ENCODE measurements around the gene EXTL2.
"Not testable (repeated sequence)": the region's sequence is repeated elsewhere in the genome, so short reads cannot be mapped to it uniquely, and the experiment has no call there.

The EXTL2 gene

DNA sequence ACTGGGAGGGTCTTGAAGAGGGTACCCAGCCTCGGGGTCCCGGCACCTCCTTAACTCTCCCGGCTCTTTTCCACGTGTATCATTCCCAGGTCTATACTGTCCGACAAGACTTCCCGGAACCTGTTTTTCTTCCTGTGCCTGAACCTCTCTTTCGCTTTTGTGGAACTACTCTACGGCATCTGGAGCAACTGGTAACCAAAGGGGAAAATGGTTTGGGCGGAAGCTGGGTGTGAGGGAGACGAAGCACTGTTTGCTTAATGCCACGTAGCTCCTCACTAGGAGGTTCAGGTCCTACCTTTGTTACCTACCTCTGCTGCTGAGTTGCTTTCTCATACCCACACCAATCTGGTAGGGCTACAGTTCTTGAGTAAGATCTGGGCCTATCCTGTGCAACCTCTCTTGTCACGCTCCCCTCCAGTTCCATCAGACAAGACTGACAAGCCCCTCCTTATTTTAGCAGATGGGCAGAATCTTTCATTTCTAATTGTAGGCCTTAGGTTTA, 1.9 kb upstream of the EXTL2 start:
- DNase-seq = peak; percentile 28

DNA sequence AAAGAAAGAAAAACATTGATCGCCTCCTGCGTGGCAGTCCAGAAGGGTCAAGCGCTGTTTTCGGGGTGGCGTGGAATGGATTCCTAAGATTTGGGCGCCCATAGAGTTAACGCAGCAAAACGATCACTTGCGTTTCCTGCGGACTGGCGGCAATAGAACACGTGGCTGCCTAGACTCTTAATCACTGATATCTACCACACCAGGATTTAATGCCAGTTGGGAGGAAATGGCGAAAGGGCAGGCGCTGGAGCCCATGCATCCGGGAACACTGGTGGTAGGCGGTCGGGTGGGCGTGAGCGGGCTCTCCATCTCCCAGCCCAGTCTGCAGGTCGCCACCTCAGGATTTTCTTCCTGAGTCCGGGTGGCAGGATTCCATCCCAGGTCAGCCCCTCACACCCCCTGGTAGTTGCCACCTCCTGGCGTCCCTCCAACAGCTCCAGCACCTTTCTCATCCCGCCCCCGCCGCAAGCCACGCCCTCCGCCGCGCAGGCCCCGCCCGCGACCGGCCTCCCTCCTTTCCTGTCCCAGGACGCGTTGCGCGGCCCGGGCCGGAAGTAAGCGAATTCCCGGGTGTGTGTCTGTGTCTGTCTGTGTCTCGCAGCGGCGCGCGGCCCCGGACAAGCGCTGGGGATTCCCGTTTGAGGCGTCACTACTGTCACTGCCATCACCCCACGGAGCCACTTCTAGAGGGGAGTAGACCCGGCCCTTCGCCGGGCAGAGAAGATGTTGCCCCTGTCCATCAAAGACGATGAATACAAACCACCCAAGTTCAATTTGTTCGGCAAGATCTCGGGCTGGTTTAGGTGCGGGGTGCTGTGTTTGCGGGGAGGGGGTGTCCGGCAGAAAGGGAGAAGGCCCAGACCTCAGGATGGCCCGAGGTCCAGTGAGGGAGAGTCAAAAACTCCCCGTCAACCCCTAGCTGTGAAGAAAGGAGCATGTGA, 1.2 kb upstream of the EXTL2 start, which contains the start of gene SLC30A7:
SLC30A7 (plus strand) TSS at position 551 of the 941 bp plus-strand sequence; CDS start at position 724, 173 bp downstream.
- peak; percentile 97 for DNase-seq

GRCh38 chr1:100893718-100894117, 924 bp downstream of the EXTL2 start:
- DNase-seq = no peak

DNA sequence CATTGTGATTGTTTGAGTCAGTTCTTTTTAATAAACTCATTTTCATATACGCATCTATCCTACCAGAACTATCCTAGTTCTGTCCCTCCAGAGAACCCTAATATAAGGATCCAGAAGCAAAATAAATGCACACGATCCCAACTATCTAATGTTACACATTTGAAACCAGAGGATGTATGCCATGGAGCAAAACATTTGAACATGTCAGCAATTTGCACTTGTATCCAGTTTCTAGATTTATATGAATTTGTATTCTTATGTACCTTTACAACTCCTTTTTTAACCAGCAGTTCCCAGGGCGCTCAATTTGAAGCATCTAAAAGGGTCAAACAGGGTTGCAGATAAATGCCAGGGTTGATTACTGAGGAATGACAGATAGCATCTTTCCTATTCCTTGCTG, 2.1 kb downstream of the EXTL2 start:
- DNase-seq = no peak

GRCh38 chr1:100891380-100891779, 3.3 kb downstream of the EXTL2 start:
- DNase-seq = no peak

GRCh38 chr1:100889869-100890482, 4.7 kb downstream of the EXTL2 start:
- not testable (repeated sequence) for DNase-seq

DNA sequence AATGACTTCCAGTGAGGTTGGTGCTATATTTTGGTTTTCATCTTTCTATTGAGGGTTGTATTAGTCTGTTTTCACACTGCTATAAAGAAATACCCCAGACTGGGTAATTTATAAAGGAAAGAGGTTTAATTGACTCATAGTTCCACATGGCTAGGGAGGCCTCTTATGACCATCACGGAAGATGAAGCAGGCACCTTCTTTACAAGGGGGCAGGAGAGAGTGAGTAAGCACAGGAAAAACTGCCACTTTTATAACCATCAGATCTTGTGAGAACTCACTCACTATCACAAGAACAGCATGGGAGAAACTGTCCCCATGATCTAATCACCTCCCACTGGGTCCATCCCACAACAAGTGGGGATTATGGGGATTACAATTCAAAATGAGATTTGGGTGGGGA, 5.6 kb downstream of the EXTL2 start:
- not testable (repeated sequence) for DNase-seq

GRCh38 chr1:100883963-100884362, 10.7 kb downstream of the EXTL2 start:
- no peak for DNase-seq

GRCh38 chr1:100882698-100883097, 11.9 kb downstream of the EXTL2 start:
- DNase-seq = no peak

DNA sequence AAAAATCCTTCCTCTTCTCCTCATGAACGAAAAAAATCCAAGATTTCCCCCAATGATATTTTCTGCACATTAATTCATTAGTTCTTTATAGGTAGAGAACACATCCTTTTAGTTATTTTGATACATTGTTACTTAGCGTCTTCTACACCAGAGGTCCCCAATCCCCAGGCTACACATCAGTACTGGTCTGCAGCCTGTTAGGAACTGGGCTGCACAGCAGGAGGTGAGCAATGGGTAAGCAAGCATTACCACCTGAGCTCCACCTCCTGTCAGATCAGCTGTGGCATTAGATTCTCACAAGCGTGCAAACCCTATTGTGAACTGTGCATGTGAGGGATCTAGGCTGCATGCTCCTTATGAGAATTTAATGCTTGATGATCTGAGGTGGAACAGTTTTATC, 13.0 kb downstream of the EXTL2 start:
- DNase-seq = no peak

DNA sequence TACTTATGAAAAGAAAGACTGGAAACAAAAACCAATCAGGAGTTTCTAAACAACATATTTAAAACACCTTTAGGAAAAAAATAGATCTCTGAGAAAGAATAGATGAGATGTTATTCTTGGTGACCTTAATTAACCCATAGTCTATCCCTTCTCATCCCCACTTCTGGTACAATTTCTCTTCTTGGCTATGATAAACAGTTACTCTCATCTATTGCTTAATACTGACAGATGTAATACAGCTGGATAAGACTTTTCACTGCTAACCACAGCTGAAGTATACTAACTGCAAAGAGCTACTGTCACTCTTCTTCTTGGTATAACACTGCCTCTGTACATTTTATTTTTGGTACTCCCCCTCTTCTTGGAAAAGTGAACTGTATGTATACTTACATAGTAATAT, 15.2 kb downstream of the EXTL2 start:
- DNase-seq = no peak

DNA sequence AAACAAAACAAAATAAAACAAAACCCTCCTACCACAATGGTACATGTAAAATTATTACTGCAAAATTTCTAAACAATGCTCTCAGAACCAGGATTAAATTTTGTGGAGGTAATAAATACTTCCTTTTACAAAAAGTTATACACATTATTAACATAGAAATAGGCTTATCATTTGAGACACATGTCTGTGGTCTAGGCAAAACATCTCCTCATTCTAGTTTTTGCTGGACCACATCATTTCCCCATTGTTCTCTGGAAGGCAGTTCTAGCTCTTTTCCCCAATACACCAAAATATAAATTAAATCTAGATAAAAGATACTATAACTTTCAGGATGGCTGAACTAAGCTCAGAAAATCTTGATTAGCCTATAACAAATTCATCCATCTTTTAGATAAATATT, 18.4 kb downstream of the EXTL2 start:
- DNase-seq = no peak

- no peak for DNase-seq
Observed at GRCh38 chr1:100875228-100875627, 19.4 kb downstream of the EXTL2 start.

DNA sequence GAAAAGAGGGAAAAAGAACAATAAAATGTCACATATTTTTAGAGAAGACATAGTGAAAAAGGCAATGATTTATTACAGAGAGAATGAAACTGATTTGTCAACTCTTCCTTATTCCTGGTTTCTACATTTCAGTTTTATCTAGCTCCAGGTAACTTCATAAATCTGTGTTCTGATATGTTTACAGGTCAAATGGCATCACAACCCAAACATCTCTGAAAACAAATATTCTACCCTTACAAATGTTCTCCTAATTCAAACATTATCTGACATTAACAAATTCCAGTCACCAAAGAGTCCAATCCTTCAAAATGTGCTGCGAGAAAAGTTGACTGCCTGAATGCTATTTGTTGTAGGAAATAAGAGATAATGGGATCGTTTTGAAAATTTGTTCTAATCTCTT, 20.2 kb downstream of the EXTL2 start:
- no peak for DNase-seq

- DNase-seq = no peak
Observed at GRCh38 chr1:100869996-100870395, 24.6 kb downstream of the EXTL2 start.

DNA sequence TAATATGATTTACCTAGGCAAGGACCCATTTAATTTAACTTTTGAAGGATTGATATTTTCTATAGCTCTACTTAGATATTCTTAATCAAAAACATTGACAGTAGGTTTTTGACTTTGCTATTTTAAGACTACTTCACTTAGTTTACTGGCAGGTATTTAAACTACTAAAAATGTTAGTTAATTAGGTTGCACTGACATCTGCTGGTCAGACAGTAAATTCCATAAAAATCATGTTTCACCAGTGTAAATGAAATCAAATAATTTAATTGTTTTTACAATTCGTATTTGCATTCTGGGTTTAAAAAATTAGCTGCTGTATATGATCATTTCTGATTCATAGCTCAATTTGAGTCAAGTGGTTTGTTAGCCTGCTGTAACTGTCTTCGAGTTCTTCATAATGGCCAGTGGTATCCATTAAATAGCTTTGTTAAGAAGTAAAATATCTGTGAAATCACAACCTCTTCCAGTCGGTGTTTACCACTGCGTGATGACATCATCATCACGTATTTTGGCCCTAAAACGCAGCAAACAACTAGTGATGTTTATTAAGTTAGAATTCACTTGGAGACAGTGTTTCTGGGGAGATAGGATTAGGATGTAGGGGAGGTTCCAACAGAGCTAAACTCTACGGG, 26.2 kb downstream of the EXTL2 start:
- DNase-seq = no peak

DNA sequence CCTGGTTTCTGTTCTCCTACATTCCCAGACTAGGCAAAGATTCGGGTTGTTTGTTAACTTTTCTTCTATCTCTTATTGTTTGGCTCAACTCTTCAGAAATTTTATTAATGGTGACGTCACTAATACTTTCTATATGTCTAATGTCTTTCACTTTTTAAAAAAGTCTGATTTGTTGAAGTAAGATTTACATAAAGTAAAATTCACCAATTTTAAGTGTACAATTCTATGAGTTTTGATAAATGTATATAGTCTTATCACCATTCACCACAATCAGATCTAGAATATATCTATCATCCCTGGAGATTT, 27.8 kb downstream of the EXTL2 start:
- no peak for DNase-seq

GRCh38 chr1:100866041-100866900, 28.4 kb downstream of the EXTL2 start:
- no peak for DNase-seq

DNA sequence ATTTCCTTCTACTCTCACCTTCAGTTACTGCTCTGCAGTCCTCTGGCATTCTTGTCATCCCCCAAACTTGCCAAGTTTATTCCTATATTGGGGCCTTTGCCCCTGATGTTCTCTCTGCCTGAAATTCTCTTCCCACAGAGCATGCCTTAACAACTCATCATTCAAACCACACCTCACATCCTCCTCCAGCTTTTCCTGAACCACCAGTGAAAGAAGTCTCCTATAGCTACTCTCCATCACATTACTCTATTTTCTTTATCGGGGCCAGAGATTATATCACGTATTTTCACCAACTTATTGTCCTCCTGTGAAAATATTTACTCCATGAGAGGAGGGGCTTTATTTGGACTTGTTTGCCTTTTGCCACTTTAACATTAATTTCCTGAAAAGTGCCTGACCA, 32.1 kb downstream of the EXTL2 start:
- no peak for DNase-seq

DNA sequence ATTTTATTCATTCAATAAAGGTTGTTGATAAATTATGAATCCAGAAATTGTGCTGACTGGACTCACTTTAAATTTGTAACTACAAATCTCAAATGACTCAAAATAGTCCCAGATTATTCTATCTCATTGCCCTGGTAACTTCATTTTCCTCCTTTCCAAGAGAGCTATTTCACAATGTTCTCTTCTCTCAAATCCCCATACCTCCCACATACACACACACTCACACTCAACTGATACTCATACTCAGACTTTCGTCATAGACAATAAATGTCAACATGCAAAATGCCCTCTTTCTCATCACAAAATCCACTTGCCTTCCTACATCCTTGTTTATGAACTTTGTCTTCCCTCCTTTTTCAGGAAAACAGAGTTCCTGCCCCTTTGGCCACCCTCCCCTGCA, 33.3 kb downstream of the EXTL2 start:
- no peak for DNase-seq

DNA sequence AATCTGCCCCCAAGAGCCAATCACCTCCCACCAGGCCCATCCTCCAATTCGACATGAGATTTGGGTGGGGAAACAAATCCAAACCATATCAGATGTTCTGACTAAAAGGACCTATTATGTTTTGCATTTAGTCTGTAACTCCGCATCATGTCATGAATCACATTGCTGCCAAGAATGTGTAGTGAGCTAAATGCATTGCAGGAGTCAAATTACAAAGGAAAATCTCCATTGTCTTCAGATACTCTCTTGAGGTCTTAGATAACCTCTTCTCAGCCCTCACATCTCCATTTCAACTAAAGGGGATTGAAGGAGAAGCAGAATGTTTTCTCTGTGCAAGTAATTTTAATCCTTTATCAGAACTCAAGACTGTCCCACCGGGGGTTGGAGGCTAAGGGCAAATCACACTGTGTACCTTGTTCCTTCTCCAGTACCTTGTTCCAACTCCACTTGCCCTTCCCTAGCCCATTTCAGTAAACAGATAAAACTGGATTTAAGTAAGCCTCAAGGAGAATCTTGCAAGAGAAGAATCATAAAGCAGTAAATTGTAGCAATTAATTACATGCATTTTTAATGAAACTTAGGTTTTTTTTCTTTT, 34.1 kb downstream of the EXTL2 start:
- no peak for DNase-seq

DNA sequence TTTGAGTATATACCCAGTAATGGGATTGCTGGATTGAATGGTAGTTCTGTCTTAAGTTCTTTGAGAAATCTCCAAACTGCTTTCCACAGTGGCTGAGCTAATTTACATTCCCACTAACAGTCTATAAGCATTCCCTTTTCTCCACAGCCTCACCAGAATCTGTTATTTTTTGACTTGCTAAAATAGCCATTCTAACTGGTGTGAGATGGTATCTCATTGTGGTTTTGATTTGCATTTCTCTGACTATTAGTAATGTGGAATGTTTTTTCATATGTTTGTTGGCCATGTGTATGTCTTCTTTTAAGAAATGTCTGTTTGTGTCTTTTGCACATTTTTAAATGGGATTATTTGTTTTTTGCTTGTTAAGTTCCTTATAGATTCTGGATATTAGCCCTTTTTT, 39.5 kb downstream of the EXTL2 start:
- DNase-seq = not testable (repeated sequence)

Measured in stimulated activated CD4-positive, alpha-beta T cell treated with anti-CD3 and anti-CD28 coated beads, Interleukin-12 subunit alpha, Interleukin-12 subunit beta, amount 100 ng/mL, for 4 hours (primary cell).